PC-9 (cell line): ENCODE results near the gene SAMD8. TPM values are rescaled to one million over a fixed set of nuclear protein-coding genes. Genes with fewer than 3 reads are reported as not detected.
"Not testable (repeated sequence)": the region's sequence is repeated elsewhere in the genome, so short reads cannot be mapped to it uniquely, and the experiment has no call there.

Experiments
- BruUV-seq: library from RNA; stranded (reverse); fragments of 400-500 nt; replicated peaks from 2 replicates; lab custom pipeline; 2021; lab: Mats Ljungman, UMichigan
- CTCF ChIA-PET: fragments of 300-600 bp; sonication (Branson Sonifier 250); formaldehyde crosslinking; loops from one replicate; lab custom pipeline; 2022; ENCODE audit warnings: antibody characterized with exemption; lab: Charles Lee
- POLR2A ChIA-PET: fragments of 300-600 bp; sonication (Branson Sonifier 250); formaldehyde crosslinking; loops from one replicate; lab custom pipeline; 2022; ENCODE audit warnings: antibody characterized with exemption; ENCODE audit not compliant: unreplicated experiment; lab: Charles Lee
- DNase-seq, 2 experiments: peaks; one replicate each; pipeline versions ENCODE4 v3.0.0 to v3.0.0-alpha.2; 2015 to 2022; ENCODE audit warnings: mixed read lengths in 1 of 2
- H2AFZ ChIP-seq: fragments of 200-600 bp; sonication (generic); 2 replicates; pipeline ENCODE4 v1.8.1; 2017; ENCODE audit warnings: antibody characterized with exemption
- H3F3A ChIP-seq: fragments of 200-600 bp; sonication (generic); 2 replicates; pipeline ENCODE4 v1.8.1; 2017; ENCODE audit warnings: antibody characterized with exemption, mild to moderate bottlenecking, low read depth; ENCODE audit not compliant: insufficient read depth
- H3K27ac ChIP-seq: fragments of 200-600 bp; sonication (generic); 2 replicates; pipeline ENCODE4 v1.6.1; 2016; ENCODE audit warnings: mixed run types
- H3K27me3 ChIP-seq: fragments of 200-600 bp; sonication (generic); 2 replicates; pipeline ENCODE4 v1.6.1; 2016; ENCODE audit warnings: low read depth, mixed run types; ENCODE audit not compliant: insufficient read depth
- H3K36me3 ChIP-seq: fragments of 200-600 bp; sonication (generic); 2 replicates; pipeline ENCODE4 v1.6.1; 2016; ENCODE audit warnings: low read depth, mixed run types
- H3K4me1 ChIP-seq: fragments of 200-600 bp; sonication (generic); replicated peaks from 2 replicates; pipeline ENCODE4 v1.6.1; 2016; ENCODE audit warnings: mixed run types; ENCODE audit not compliant: insufficient read depth
- H3K4me2 ChIP-seq: fragments of 200-600 bp; sonication (generic); 2 replicates; pipeline ENCODE4 v1.6.1; 2017; ENCODE audit warnings: mixed run types
- H3K4me3 ChIP-seq: fragments of 200-600 bp; sonication (generic); 2 replicates; pipeline ENCODE4 v1.6.1; 2016; ENCODE audit warnings: mixed run types
- H3K79me2 ChIP-seq: fragments of 200-600 bp; sonication (generic); 2 replicates; pipeline ENCODE4 v1.6.1; 2017; ENCODE audit warnings: low read depth, mixed run types
- H3K9me2 ChIP-seq: fragments of 200-600 bp; sonication (generic); 2 replicates; pipeline ENCODE4 v1.8.1; 2017; ENCODE audit warnings: mild to moderate bottlenecking; ENCODE audit not compliant: insufficient read depth
- H3K9me3 ChIP-seq: fragments of 200-600 bp; sonication (generic); 2 replicates; pipeline ENCODE4 v1.8.1; 2016; ENCODE audit warnings: low read depth; ENCODE audit not compliant: insufficient read depth
- H4K20me1 ChIP-seq: fragments of 200-600 bp; sonication (generic); 2 replicates; pipeline ENCODE4 v1.8.1; 2017; ENCODE audit not compliant: insufficient read depth
- CTCF ChIP-seq: fragments of 200-600 bp; sonication (generic); conservative IDR thresholded peaks from 2 replicates; pipeline ENCODE4 v1.6.1; 2017; ENCODE audit warnings: mixed run types, antibody characterized with exemption, mild to moderate bottlenecking, moderate library complexity
- EZH2 ChIP-seq: fragments of 200-600 bp; sonication (generic); IDR thresholded peaks from 2 replicates; pipeline ENCODE4 v1.8.0; 2017; ENCODE audit warnings: antibody characterized with exemption, low read depth
- intact Hi-C: fragments of 100-400 bp; cut with micrococcal nuclease; formaldehyde crosslinking; loops from one replicate; pipeline ENCODE4 v1.10.0; 2022; ENCODE audit not compliant: unreplicated experiment
- total RNA-seq: library from RNA; stranded (reverse); gene quantifications from 2 replicates; pipeline ENCODE4 v1.2.3, GENCODE V29; 2021

Gene SAMD8
- total RNA-seq, 1 experiment from 2014 or later, result 31.1 TPM

- no peak for TF ChIP-seq CTCF
- TF ChIP-seq EZH2, result no peak
- H3K4me1 ChIP-seq, result no peaks in the 10 kb centered on the region
- no TSS peak for BruUV-seq
- H3K4me3 ChIP-seq, result no peak overlapping the region
- no peaks in the 10 kb centered on the region for H3K27me3 ChIP-seq
- ChIA-PET POLR2A (interaction anchor here (0.9 kb wide), 1 partner anchor 9 kb away, joined by 6 read pairs; no protein-coding TSS in a partner anchor), CTCF (interaction anchor here (0.5 kb wide), 1 partner anchor 16 kb away, joined by 5 read pairs; no protein-coding TSS in a partner anchor)
- intact Hi-C loops, result no loop called here
- H3K9me3 ChIP-seq, result no peaks in the 10 kb centered on the region
- no peak overlapping the region for H2AFZ ChIP-seq
- DNase-seq, result no peak
- H3K9me2 ChIP-seq, result no peaks in the 10 kb centered on the region
- peaks cover 30% of the 10 kb centered on the region for H3K79me2 ChIP-seq
- H4K20me1 ChIP-seq, result peaks cover 5% of the 10 kb centered on the region; the same call in 1 of the 2 replicates
- H3K4me2 ChIP-seq, result no peak overlapping the region
- no peak overlapping the region for H3K27ac ChIP-seq
- H3F3A ChIP-seq, result no peaks in the 10 kb centered on the region; the same call in none of the 2 replicates
- no peaks in the 10 kb centered on the region; the same call in 1 of the 2 replicates for H3K36me3 ChIP-seq
Measured at GRCh38 chr10:75127471-75127870, 16.0 kb downstream of the SAMD8 start.

GRCh38 chr10:75128985-75129384, 17.5 kb downstream of the SAMD8 start:
- H4K20me1 ChIP-seq, DNase-seq, H3K4me3 ChIP-seq, H3K9me3 ChIP-seq, BruUV-seq, H3K36me3 ChIP-seq, H3K27ac ChIP-seq, intact Hi-C loops, H3K27me3 ChIP-seq, H3K9me2 ChIP-seq, CTCF ChIA-PET, H3F3A ChIP-seq, H3K4me1 ChIP-seq, H3K4me2 ChIP-seq, H2AFZ ChIP-seq: not testable (repeated sequence)
- peaks cover 31% of the 10 kb centered on the region; the same call in 1 of the 2 replicates for H3K79me2 ChIP-seq
- POLR2A ChIA-PET, result interaction anchor here (0.7 kb wide), 1 partner anchor 124 kb away, joined by 5 read pairs; no protein-coding TSS in a partner anchor

- H3K79me2 ChIP-seq, result peaks cover 33% of the 10 kb centered on the region; the same call in 1 of the 2 replicates
- H3K9me2 ChIP-seq, result no peaks in the 10 kb centered on the region
- H3K9me3 ChIP-seq, result no peaks in the 10 kb centered on the region
- H3K4me2 ChIP-seq, result no peak overlapping the region
- no peak for DNase-seq
- H2AFZ ChIP-seq, result no peak overlapping the region
- peaks cover 5% of the 10 kb centered on the region; the same call in 1 of the 2 replicates for H4K20me1 ChIP-seq
- no peak overlapping the region for H3K27ac ChIP-seq
- no peaks in the 10 kb centered on the region for H3K4me1 ChIP-seq
- no peaks in the 10 kb centered on the region; the same call in none of the 2 replicates for H3F3A ChIP-seq
- ChIA-PET POLR2A (no interaction called here), CTCF (no interaction called here)
- no peaks in the 10 kb centered on the region for H3K36me3 ChIP-seq
- no peak for TF ChIP-seq EZH2
- TF ChIP-seq CTCF, result no peak
- BruUV-seq, result no TSS peak
- intact Hi-C loops, result no loop called here
- H3K4me3 ChIP-seq, result no peak overlapping the region
- H3K27me3 ChIP-seq, result no peaks in the 10 kb centered on the region
Measured at GRCh38 chr10:75129537-75129936, 18.1 kb downstream of the SAMD8 start.

- H3K27ac ChIP-seq, H2AFZ ChIP-seq, POLR2A ChIA-PET, CTCF ChIA-PET, intact Hi-C loops, H3K9me2 ChIP-seq, H3K4me3 ChIP-seq, BruUV-seq, H3K36me3 ChIP-seq, H4K20me1 ChIP-seq, H3K27me3 ChIP-seq, H3K4me2 ChIP-seq, H3K9me3 ChIP-seq, DNase-seq: not testable (repeated sequence)
- peaks cover 31% of the 10 kb centered on the region for H3K4me1 ChIP-seq
- peaks cover 34% of the 10 kb centered on the region for H3F3A ChIP-seq
- H3K79me2 ChIP-seq, result peaks cover 54% of the 10 kb centered on the region
Measured at GRCh38 chr10:75133701-75134100, 22.2 kb downstream of the SAMD8 start.
